K562 (cell line): ENCODE data around the gene PMF1. TPM values are rescaled to one million over a fixed set of nuclear protein-coding genes. Genes with fewer than 3 reads are reported as not detected.

Source experiments
- CBFA2T3 ChIP-seq: fragments of 450-650 bp; IDR thresholded peaks from 2 replicates; pipeline ENCODE4 v1.6.1; 2017
- DACH1 ChIP-seq: fragments of 450-650 bp; IDR thresholded peaks from 2 replicates; pipeline ENCODE4 v1.6.1; 2018; ENCODE audit not compliant: partially characterized antibody
- E2F8 ChIP-seq: fragments of 450-650 bp; IDR thresholded peaks from 2 replicates; pipeline ENCODE4 v1.7.1; 2018; ENCODE audit warnings: mild to moderate bottlenecking, low read depth; ENCODE audit not compliant: partially characterized antibody
- EWSR1 ChIP-seq: fragments of 450-650 bp; IDR thresholded peaks from 2 replicates; pipeline ENCODE4 v1.6.1; 2018; ENCODE audit warnings: borderline replicate concordance, mild to moderate bottlenecking, low read depth, moderate library complexity; ENCODE audit not compliant: partially characterized antibody
- FOXK1 ChIP-seq: sonication (generic); formaldehyde crosslinking; IDR thresholded peaks from 2 replicates; pipeline ENCODE4 v1.8.0; 2022; ENCODE audit warnings: missing genetic modification reagents, mild to moderate bottlenecking, borderline replicate concordance
- KDM1A ChIP-seq, 2 experiments: fragments of 450-650 bp; IDR thresholded peaks; 2 replicates each; pipeline ENCODE4 v1.6.1; 2016; ENCODE audit warnings: mild to moderate bottlenecking in 2 of 2
- MEIS2 ChIP-seq: fragments of 450-650 bp; IDR thresholded peaks from 2 replicates; pipeline ENCODE4 v1.6.1; 2014; ENCODE audit warnings: mild to moderate bottlenecking; ENCODE audit not compliant: partially characterized antibody
- PYGO2 ChIP-seq: fragments of 450-650 bp; IDR thresholded peaks from 2 replicates; pipeline ENCODE4 v1.6.1; 2016; ENCODE audit warnings: mild to moderate bottlenecking, missing genetic modification characterization, moderate library complexity, missing compliant biosample characterization
- RNF2 ChIP-seq: sonication (generic); IDR thresholded peaks from 2 replicates; pipeline ENCODE4 v1.6.1; 2016
- ZNF318 ChIP-seq, 2 experiments: fragments of 450-650 bp; IDR thresholded peaks; 2 replicates each; pipeline ENCODE4 v1.6.1; 2016; ENCODE audit warnings: mild to moderate bottlenecking in 2 of 2, borderline replicate concordance in 1 of 2, low read depth in 1 of 2, moderate library complexity in 1 of 2
- polyA plus RNA-seq, 8 experiments: library from polyadenylated mRNA; depleted of rRNA in 4 of 8; stranded (reverse) in 5 of 8; unstranded in 3 of 8; fragments of >200 nt; fragmentation: Nextera tagmentation in 2 of 8; fragmentation: Illumina TruSeq in 1 of 8; extraction: Ambion mirVana in 2 of 8; extraction: Trizol in 1 of 8; gene quantifications; 2 replicates each; pipeline versions ENCODE4 v1.2.1 to v1.2.3, GENCODE V29; 2011 to 2014; ENCODE audit warnings: inconsistent platforms in 1 of 8, missing spikeins in 1 of 8
- total RNA-seq, 7 experiments: library from RNA; depleted of rRNA in 6 of 7; stranded (reverse); fragments of >200 nt in 6 of 7; fragmentation: Illumina TruSeq in 2 of 7; extraction: Trizol in 2 of 7; gene quantifications; 2 replicates each; pipeline versions ENCODE4 v1.2.1 to v1.2.3, GENCODE V29; 2011 to 2021; ENCODE audit warnings: low replicate concordance in 1 of 7
- TF ChIP-seq, protein P1 (sequence below): fragments of 450-650 bp; IDR thresholded peaks from 2 replicates; pipeline ENCODE4 v1.7.0; 2016; ENCODE audit warnings: borderline replicate concordance
- TF ChIP-seq, protein P2 (sequence below): fragments of 250-450 bp; sonication (Bioruptor Pico); IDR thresholded peaks from 2 replicates; pipeline ENCODE4 v1.5.0; 2022; ENCODE audit warnings: mild to moderate bottlenecking

PMF1 gene
- total and polyA plus RNA-seq, 9 of the 15 experiments (the other 6 are each of a cell fraction or from before 2014, with no cell fraction given): 9.4 to 92.9 (median 71.0) TPM

DNA sequence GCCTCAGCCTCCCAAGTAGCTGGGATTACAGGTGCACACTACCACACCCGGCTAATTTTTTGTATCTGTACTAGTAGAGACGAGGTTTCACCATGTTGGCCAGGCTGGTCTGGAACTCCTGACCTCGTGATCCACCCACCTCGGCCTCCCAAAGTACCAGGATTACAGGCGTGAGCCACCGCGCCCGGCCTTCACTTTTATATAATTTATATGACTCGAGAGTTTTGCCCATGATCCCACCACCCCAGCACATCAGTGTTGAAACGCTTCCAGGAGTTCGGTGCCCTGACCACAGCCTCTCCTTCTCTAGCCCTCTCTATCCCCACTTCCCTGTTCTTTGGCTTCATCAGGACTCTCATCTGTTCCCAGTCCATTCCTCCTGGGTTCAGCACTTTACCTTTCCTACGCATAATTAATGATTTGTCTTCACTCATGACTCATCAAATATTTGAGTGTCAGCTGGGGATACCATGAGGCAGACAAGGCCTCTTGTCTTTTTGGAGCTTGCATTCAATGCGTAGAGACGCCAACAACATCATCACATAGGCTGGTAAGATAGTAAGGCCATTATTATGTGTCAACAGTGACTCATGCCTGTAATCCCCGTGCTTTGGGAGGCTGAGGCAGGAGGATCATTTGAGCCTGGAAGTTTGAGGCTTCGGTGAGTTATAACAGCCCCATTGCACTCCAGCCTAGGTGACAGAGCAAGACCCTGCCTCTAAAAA, 1.4 kb downstream of the PMF1 start (continued):
- TF ChIP-seq RNF2: no peak
- peak; percentile 86 for TF ChIP-seq MEIS2
- 0 out of 4 replicates have a peak, but pooled peaks of 1 of the 2 experiments have one; percentile 55 for TF ChIP-seq ZNF318 (IDR thresholded peaks at IDR 0.05; ENCODE audit: borderline replicate concordance in 1 of 2, low read depth in 1 of 2)
- TF ChIP-seq, protein P1, sequence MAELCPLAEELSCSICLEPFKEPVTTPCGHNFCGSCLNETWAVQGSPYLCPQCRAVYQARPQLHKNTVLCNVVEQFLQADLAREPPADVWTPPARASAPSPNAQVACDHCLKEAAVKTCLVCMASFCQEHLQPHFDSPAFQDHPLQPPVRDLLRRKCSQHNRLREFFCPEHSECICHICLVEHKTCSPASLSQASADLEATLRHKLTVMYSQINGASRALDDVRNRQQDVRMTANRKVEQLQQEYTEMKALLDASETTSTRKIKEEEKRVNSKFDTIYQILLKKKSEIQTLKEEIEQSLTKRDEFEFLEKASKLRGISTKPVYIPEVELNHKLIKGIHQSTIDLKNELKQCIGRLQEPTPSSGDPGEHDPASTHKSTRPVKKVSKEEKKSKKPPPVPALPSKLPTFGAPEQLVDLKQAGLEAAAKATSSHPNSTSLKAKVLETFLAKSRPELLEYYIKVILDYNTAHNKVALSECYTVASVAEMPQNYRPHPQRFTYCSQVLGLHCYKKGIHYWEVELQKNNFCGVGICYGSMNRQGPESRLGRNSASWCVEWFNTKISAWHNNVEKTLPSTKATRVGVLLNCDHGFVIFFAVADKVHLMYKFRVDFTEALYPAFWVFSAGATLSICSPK: no peak
- TF ChIP-seq EWSR1: no peak
- peak; percentile 44; the same call in 1 of the 2 replicates for TF ChIP-seq CBFA2T3
- TF ChIP-seq, protein P2, sequence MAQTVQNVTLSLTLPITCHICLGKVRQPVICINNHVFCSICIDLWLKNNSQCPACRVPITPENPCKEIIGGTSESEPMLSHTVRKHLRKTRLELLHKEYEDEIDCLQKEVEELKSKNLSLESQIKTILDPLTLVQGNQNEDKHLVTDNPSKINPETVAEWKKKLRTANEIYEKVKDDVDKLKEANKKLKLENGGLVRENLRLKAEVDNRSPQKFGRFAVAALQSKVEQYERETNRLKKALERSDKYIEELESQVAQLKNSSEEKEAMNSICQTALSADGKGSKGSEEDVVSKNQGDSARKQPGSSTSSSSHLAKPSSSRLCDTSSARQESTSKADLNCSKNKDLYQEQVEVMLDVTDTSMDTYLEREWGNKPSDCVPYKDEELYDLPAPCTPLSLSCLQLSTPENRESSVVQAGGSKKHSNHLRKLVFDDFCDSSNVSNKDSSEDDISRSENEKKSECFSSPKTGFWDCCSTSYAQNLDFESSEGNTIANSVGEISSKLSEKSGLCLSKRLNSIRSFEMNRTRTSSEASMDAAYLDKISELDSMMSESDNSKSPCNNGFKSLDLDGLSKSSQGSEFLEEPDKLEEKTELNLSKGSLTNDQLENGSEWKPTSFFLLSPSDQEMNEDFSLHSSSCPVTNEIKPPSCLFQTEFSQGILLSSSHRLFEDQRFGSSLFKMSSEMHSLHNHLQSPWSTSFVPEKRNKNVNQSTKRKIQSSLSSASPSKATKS (CRISPR knock-in tag): no peak
- TF ChIP-seq E2F8: no peak
- TF ChIP-seq KDM1A (IDR thresholded peaks at IDR 0.05): no peak
- TF ChIP-seq PYGO2 (tag): no peak
- TF ChIP-seq FOXK1 (CRISPR knock-in tag): no peak
- peak; percentile 83 for TF ChIP-seq DACH1
